GM19372 (cell line): ENCODE results near the gene ANKRD18A.

ENCODE experiments used
- ATAC-seq: cut with Tn5 transposase; IDR thresholded peaks from one replicate; pipeline ENCODE4 v1.9.1; 2021; ENCODE audit warnings: mild to moderate bottlenecking, low read depth, moderate library complexity; ENCODE audit not compliant: unreplicated experiment

Gene ANKRD18A

GRCh38 chr9:38620483-38621433 is at the start of gene ANKRD18A:
Gene ANKRD18A, minus strand, starts transcription at chr9:38620596. Its CDS starts 311 bp downstream, at chr9:38620285.
- peak; percentile 64 for ATAC-seq

- no peak for ATAC-seq
Measured at GRCh38 chr9:38668791-38669466, 48.5 kb upstream of the ANKRD18A start.

- no peak for ATAC-seq
Measured at GRCh38 chr9:38662763-38663593, 42.6 kb upstream of the ANKRD18A start.

- no peak for ATAC-seq
Measured at GRCh38 chr9:38659538-38659937, 39.1 kb upstream of the ANKRD18A start.

GRCh38 chr9:38656896-38657295 is 36.5 kb upstream of the ANKRD18A start:
- no peak for ATAC-seq

- no peak for ATAC-seq
Measured at GRCh38 chr9:38652486-38652885, 32.1 kb upstream of the ANKRD18A start.

- no peak for ATAC-seq
Measured at GRCh38 chr9:38652044-38652443, 31.6 kb upstream of the ANKRD18A start.

- ATAC-seq = no peak
Measured at GRCh38 chr9:38651400-38652042, 31.1 kb upstream of the ANKRD18A start.

- ATAC-seq = no peak
Measured at GRCh38 chr9:38650564-38650963, 30.2 kb upstream of the ANKRD18A start.

GRCh38 chr9:38649731-38650363 is 29.5 kb upstream of the ANKRD18A start:
- no peak for ATAC-seq

- ATAC-seq = no peak
Measured at GRCh38 chr9:38644601-38645000, 24.2 kb upstream of the ANKRD18A start.

- ATAC-seq = no peak
Measured at GRCh38 chr9:38643815-38644173, 23.4 kb upstream of the ANKRD18A start.

- no peak for ATAC-seq
Measured at GRCh38 chr9:38642951-38643814, 22.8 kb upstream of the ANKRD18A start.

- peak; percentile 54 for ATAC-seq
Measured at GRCh38 chr9:38641985-38642864, 21.8 kb upstream of the ANKRD18A start.

GRCh38 chr9:38641142-38641541 is 20.7 kb upstream of the ANKRD18A start:
- ATAC-seq = no peak

- ATAC-seq = no peak
Measured at GRCh38 chr9:38639577-38639940, 19.2 kb upstream of the ANKRD18A start.

- ATAC-seq = no peak
Measured at GRCh38 chr9:38638881-38639576, 18.6 kb upstream of the ANKRD18A start.
